NCI-H1930 (cell line): ENCODE data around the gene TPPP2.

Experiments
- DNase-seq, 2 experiments: peaks; one replicate each; lab custom pipeline; 2025; lab: John Stamatoyannopoulos, UW

The TPPP2 gene

GRCh38 chr14:21017528-21018245, 12.3 kb upstream of the TPPP2 start:
- no peak for DNase-seq

GRCh38 chr14:21018286-21018685, 11.7 kb upstream of the TPPP2 start:
- no peak for DNase-seq

DNA sequence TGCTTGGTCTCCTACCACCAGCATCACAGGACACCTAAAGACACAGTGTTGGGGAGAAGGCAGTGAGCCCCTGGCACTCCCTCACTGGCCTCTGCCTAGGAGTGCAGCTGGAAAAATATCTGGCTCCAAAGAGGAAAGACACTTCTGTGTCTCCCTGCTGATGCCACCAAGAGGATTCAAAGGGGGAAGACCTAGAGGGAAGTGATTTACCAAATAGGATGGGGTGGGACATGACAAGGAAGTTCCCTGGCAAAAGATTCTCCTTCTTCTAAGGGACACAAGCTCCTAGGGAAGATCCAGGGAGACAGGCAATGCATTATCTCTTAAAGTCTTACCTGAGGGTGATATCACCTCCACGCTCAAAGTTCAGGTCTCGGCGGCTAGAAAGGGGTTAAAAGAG, 11.2 kb upstream of the TPPP2 start:
- no peak for DNase-seq

- DNase-seq: no peak
Measured at GRCh38 chr14:21019366-21019765, 10.7 kb upstream of the TPPP2 start.

GRCh38 chr14:21020977-21021545, 9.0 kb upstream of the TPPP2 start:
- no peak for DNase-seq

GRCh38 chr14:21022686-21023085, 7.3 kb upstream of the TPPP2 start:
- no peak for DNase-seq

- no peak for DNase-seq
Measured at GRCh38 chr14:21023174-21023573, 6.8 kb upstream of the TPPP2 start.

DNA sequence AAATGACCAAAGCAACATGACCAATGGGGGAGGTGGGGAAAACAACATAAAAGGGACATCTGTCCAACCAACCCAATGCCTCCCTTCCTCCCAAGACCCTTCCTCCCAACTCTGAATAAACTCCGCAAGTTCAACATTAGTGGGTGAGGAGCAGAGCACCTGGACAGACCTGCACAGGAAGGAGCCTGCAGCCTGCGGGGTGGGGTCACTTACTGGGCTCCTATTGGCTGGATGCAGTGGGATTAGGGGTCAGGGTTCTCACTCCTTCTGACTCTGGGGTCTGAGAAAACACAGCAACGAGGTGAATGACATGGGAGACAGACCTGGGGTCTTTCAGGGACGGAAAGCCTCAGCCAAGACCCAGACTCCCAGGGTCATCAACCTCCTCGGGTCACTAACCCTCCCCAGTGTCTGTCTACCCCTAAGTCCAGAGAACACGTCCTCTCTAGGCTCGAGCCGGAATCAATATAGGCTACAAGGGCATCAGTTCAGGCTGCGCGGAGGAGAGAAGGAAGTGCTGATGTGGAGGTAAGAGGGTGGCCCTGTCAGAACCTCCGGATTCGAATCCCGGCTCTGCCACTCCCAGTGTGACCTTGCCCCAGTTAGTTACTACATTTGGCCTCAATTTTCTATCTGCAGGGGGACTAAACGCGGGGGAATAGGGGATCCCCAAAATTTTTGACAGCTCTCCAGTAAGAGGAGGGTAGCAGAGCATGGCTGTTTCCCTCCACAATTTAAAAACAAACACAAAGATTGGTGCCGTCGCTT, 6.0 kb upstream of the TPPP2 start:
- DNase-seq: no peak

DNA sequence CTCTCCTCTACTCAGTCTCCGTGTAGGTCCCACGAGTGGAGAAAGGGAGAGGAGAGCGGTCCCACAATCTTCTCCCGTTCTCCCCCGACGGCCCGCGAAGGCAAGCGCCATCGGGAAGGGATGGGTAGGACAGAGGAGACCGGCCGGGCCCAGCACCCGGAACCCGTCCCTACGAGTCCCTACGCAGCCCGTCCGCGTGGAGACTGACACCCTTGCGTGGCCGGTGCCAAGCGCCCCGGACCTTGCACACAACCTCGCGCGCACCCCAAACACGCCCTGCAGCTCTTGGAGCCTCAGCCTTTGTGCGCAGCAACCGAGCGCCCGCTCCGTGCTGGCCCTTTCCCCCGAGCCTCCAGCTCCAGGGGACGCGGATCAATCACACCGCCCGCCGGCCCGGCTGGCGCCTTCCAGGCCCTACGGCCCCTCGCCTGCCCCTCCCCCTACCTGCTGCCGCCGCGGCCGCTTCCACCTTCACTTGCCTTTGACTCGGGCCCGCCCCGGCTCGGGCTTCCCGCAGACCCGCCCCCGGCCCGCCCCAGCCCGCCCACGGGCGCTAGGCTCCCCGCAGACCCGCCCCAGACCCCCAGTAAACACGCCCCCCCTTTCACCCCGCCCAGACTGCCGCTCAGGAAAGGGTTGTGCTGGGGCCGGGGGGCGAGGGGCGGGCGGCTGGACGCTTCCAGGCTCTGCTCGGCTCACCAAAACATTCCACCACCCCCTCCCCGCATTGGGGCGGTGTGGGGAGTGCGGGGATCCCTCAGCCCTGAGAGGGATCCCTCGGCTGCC, 5.2 kb upstream of the TPPP2 start, which contains the start of gene NDRG2:
TSS of gene NDRG2 (minus strand) at position 477 of the 786 bp plus-strand sequence. CDS start 1,746 bp downstream, outside the sequence.
- DNase-seq: no peak

GRCh38 chr14:21025371-21026273, 4.4 kb upstream of the TPPP2 start:
- DNase-seq: no peak

DNA sequence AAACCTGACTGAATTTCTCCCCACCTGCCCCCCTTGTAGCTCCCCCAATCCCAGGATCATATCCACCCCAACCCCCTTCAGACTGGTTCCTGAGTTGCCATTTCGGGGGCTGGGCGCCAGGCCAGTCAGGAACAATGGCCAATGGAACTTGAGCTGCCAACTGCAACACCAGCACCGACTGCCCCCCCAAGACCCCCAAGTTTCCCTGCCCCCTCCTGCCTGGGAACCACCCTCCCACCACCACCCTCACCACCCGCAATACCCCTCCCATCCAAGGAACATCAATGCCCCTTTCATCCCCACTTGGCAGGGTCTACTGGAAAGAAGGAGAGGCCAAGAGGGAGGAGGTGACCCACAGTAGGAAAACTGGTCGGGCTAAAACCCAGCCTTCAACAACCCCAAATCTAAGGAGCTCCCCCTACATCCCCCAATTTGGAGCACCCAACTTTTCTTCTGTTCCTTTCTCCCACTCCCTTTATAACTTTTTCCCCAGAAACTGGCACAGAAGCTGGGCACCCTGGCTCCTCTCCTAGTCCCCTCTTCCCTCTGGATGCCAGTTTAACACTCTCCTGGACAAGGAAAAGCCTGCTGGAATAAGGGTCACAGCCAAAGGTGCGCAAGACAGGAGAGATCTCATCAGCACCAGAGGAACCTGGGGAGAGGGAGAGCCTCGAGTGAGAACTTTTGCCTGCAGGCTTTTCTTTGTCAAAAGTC, 3.6 kb upstream of the TPPP2 start:
- DNase-seq: no peak

- DNase-seq: no peak
Measured at GRCh38 chr14:21026988-21027315, 3.1 kb upstream of the TPPP2 start.

DNA sequence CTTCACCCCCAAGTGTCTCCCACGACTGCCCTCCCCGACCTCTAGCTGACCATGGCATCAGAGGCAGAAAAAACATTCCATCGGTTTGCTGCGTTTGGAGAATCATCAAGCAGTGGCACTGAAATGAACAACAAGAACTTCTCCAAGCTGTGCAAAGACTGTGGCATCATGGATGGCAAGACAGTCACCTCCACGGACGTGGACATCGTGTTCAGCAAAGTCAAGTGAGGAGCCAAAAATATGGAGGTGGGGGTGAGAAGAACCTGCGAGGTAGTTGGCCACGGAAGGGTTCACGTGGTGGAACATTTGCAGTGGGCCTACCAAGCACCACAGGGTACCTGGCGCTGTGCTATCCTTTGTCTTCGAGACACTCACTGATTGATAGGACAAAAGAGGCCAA, 514 bp downstream of the TPPP2 start:
- no peak for DNase-seq

DNA sequence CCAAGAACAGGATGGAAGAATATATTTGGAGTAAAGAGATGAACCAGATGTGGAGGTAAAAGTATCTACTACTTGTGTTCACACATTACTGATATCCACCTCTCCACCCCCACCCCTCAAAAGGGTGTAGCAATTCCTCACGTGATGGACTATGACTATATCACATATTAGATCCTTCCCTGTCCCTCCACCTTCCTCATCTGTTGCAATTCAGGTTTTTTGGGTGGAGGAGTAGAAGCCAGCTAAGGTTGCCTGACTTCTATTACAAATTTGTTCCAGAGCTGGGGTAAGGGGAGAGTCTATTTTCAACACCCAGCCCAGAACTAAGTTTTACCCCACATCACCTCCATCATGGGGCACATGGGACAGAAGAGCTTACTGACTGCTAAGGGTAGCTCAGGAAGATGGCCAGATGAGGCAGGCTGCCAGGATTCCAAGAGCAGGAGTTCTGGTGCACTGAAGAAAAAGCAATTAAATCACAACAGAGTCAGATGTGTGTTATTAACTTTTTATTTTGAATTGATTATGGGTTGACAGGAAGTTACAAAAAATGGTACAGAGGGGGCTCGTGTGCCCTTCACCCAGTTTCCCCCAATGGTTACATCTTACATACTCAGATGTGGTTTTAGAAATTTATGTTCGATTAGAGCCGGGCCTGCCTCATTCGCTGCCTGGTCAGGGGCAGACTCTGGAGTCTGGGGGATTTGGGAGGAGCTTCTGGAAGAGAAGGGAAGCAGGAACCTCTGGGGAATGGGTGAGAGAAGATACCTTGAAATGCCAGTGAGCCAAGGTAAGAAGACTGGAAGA, 2.5 kb downstream of the TPPP2 start:
- DNase-seq: no peak

GRCh38 chr14:21033133-21033698, 3.2 kb downstream of the TPPP2 start:
- DNase-seq: no peak

GRCh38 chr14:21034707-21035106, 4.7 kb downstream of the TPPP2 start, which contains the start of gene RNASE13:
TSS of gene RNASE13 (minus strand) at chr14:21034807. CDS start at chr14:21034288, 519 bp downstream.
- DNase-seq: no peak

- no peak for DNase-seq
Measured at GRCh38 chr14:21036751-21037150, 6.7 kb downstream of the TPPP2 start.

DNA sequence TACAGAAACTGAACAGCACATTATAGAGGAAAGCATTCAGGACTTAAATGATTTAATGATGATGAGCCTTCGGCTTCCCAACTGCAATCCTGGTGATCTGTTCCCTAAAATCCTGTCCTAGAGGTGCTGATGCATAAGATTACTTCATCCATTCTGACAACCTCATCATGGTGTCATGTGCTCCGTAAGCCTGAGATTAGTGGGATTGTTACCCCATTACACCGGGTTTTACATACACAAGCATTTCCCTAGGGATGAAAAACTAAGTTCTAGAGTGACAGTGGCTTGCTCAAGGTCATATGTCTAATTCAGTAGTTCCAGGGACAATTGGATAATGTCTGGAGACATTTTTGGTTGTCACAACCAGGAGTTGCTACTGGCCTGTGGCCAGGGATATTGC, 7.1 kb downstream of the TPPP2 start:
- DNase-seq: no peak
